GM23248 (cell line): ENCODE data around the gene KRTAP16-1. TPM values are rescaled to one million over a fixed set of nuclear protein-coding genes. Genes with fewer than 3 reads are reported as not detected.
"Not testable (repeated sequence)": the region's sequence is repeated elsewhere in the genome, so short reads cannot be mapped to it uniquely, and the experiment has no call there.

Experiments
- DNase-seq: peaks from one replicate; pipeline ENCODE4 v3.0.0-alpha.2; 2015
- H2AFZ ChIP-seq: fragments of 200-600 bp; sonication (generic); 2 replicates; pipeline ENCODE4 v1.6.1; 2016; ENCODE audit warnings: antibody characterized with exemption
- H3F3A ChIP-seq: fragments of 200-600 bp; sonication (generic); 2 replicates; pipeline ENCODE4 v1.6.1; 2016; ENCODE audit warnings: mild to moderate bottlenecking, antibody characterized with exemption, mixed run types; ENCODE audit not compliant: insufficient read depth
- H3K27ac ChIP-seq: fragments of 200-600 bp; sonication (generic); 2 replicates; pipeline ENCODE4 v1.5.1; 2016; ENCODE audit warnings: mild to moderate bottlenecking
- H3K27me3 ChIP-seq: fragments of 200-600 bp; sonication (generic); replicated peaks from 2 replicates; pipeline ENCODE4 v1.6.1; 2016; ENCODE audit warnings: mild to moderate bottlenecking; ENCODE audit not compliant: insufficient read depth
- H3K36me3 ChIP-seq: fragments of 200-600 bp; sonication (generic); 2 replicates; pipeline ENCODE4 v1.6.1; 2016; ENCODE audit warnings: low read depth, mild to moderate bottlenecking
- H3K4me1 ChIP-seq: fragments of 200-600 bp; sonication (generic); 2 replicates; pipeline ENCODE4 v1.6.1; 2016; ENCODE audit warnings: mild to moderate bottlenecking; ENCODE audit not compliant: insufficient read depth
- H3K4me2 ChIP-seq: fragments of 200-600 bp; sonication (generic); one replicate; pipeline ENCODE4 v1.6.1; 2016; ENCODE audit warnings: mild to moderate bottlenecking; ENCODE audit not compliant: unreplicated experiment
- H3K4me3 ChIP-seq: fragments of 200-600 bp; sonication (generic); 2 replicates; pipeline ENCODE4 v1.5.1; 2016; ENCODE audit warnings: mild to moderate bottlenecking
- H3K79me2 ChIP-seq: fragments of 200-600 bp; sonication (generic); 2 replicates; pipeline ENCODE4 v1.6.1; 2016; ENCODE audit warnings: mild to moderate bottlenecking; ENCODE audit not compliant: insufficient read depth
- H3K9ac ChIP-seq: fragments of 200-600 bp; sonication (generic); 2 replicates; pipeline ENCODE4 v1.6.1; 2016; ENCODE audit warnings: mild to moderate bottlenecking
- H3K9me2 ChIP-seq: fragments of 200-600 bp; sonication (generic); 2 replicates; pipeline ENCODE4 v1.6.1; 2016; ENCODE audit warnings: mixed run types, mild to moderate bottlenecking, moderate library complexity; ENCODE audit not compliant: insufficient read depth
- H3K9me3 ChIP-seq: fragments of 200-600 bp; sonication (generic); one replicate; pipeline ENCODE4 v1.6.1; 2017; ENCODE audit warnings: low read depth
- H4K20me1 ChIP-seq: fragments of 200-600 bp; sonication (generic); 2 replicates; pipeline ENCODE4 v1.6.0; 2016; ENCODE audit not compliant: insufficient read depth
- EZH2 ChIP-seq: fragments of 200-600 bp; sonication (generic); IDR thresholded peaks from 2 replicates; pipeline ENCODE4 v1.6.1; 2018; ENCODE audit warnings: antibody characterized with exemption, mild to moderate bottlenecking; ENCODE audit not compliant: insufficient read depth, poor library complexity, severe bottlenecking
- EZH2phosphoT487 ChIP-seq: fragments of 200-600 bp; sonication (generic); IDR thresholded peaks from 2 replicates; pipeline ENCODE4 v1.6.1; 2018; ENCODE audit warnings: antibody characterized with exemption, moderate library complexity, mild to moderate bottlenecking, low read depth; ENCODE audit not compliant: insufficient read depth
- WGBS, 2 experiments: methylation state at CpG; one replicate each; pipeline ENCODE4 v1.1.6; 2015 to 2017; ENCODE audit warnings: low lambda C conversion rate in 2 of 2, low coverage in 1 of 2; ENCODE audit errors: missing lambda C conversion rate in 2 of 2; 5-methylcytosine and 5-hydroxymethylcytosine counted together
- in situ Hi-C: fragments of 300-500 bp; cut with MboI; formaldehyde crosslinking; loops from 2 replicates; pipeline ENCODE4 v1.15.0; 2020
- polyA plus RNA-seq: library from polyadenylated mRNA; unstranded; fragments of >200 nt; fragmentation: Nextera tagmentation; extraction: Ambion mirVana; gene quantifications from 2 replicates; pipeline ENCODE4 v1.2.1, GENCODE V29; 2016
- total RNA-seq: library from RNA; depleted of rRNA; stranded (reverse); fragments of >200 nt; shearing (Covaris generic); gene quantifications from 2 replicates; pipeline ENCODE4 v1.2.3, GENCODE V29; 2014

Gene KRTAP16-1
- total and polyA plus RNA-seq, 2 experiments from 2014 or later, result not detected

DNA sequence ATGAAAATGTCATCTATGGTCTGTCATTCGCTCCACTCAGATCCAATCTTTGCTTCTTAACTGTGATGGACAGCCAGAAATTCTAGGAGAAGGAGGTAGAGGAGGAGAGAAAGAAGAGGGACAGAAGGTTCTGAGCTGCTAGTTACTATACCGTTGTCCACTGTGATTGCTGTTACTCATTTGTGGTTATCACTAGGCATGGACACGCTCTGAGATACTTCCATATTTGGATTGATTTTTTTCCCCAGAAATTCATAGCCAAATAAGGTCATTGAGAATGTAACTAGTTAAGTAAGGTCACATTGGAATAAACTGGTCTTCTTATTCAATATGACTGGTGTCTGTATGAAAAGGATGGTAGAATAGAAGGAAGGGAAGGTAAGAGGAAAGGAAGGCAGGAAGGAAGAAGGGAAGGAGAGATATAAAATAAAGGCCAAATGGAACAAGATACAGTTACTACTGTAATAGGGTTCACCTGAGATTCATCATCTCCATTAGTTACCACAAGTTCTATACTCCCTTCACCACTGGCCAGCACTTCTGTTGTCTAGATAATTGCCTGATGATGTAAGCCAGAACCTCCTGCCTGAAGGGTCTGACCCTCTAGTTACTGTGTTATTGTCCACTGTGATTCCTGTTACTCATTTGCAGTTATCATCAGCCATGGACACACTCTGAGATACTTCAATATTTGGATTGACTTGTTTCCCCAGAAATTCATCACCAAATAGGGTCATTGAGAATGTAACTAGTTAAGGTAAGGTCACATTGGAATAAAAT, 30.7 kb downstream of the KRTAP16-1 start:
- 65 to 68% methylated on average over 3 of the region's 3 CpGs for WGBS, 2 experiments
- Histone ChIP-seq H3K9me2 (no peaks in the 10 kb centered on the region), H3K4me2 (no peak overlapping the region), H3K27me3 (no peaks in the 10 kb centered on the region), H3K79me2 (no peaks in the 10 kb centered on the region), H3K9me3 (no peaks in the 10 kb centered on the region), H4K20me1 (no peaks in the 10 kb centered on the region), H3K4me3 (no peak overlapping the region), H2AFZ (no peak overlapping the region), H3K9ac (no peak overlapping the region), H3K27ac (no peak overlapping the region), H3F3A (no peaks in the 10 kb centered on the region), H3K36me3 (no peaks in the 10 kb centered on the region), H3K4me1 (peaks cover under 1% of the 10 kb centered on the region; the same call in 1 of the 2 replicates)
- in situ Hi-C loops, result no loop called here
- TF ChIP-seq EZH2 (no peak), EZH2phosphoT487 (no peak)
- no peak for DNase-seq

DNA sequence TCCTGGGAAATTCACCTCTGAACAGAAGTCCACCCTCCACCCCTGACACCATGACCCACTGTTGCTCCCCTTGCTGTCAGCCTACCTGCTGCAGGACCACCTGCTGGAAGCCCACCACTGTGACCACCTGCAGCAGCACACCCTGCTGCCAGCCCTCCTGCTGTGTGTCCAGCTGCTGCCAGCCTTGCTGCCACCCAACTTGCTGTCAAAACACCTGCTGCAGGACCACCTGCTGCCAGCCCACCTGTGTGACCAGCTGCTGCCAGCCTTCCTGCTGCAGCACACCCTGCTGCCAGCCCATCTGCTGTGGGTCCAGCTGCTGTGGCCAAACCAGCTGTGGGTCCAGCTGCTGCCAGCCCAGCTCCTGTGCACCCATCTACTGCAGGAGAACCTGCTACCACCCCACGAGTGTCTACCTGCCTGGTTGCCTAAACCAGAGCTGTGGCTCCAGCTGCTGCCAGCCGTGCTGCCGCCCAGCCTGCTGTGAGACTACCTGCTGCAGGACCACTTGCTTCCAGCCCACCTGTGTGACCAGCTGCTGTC, 33.4 kb downstream of the KRTAP16-1 start, which contains the start of gene KRTAP9-7:
KRTAP9-7 (plus strand) TSS at position 51 of the 543 bp plus-strand sequence; CDS start at position 51, 0 bp downstream.
- DNase-seq, in situ Hi-C loops, H3K9ac ChIP-seq, H3K4me2 ChIP-seq, H3K4me3 ChIP-seq, H3K27ac ChIP-seq, H3F3A ChIP-seq, H2AFZ ChIP-seq, H3K9me3 ChIP-seq, H3K9me2 ChIP-seq, H3K36me3 ChIP-seq, H4K20me1 ChIP-seq, H3K4me1 ChIP-seq, H3K79me2 ChIP-seq, H3K27me3 ChIP-seq: not testable (repeated sequence)
- WGBS, 2 experiments, result 60 to 86% methylated on average over 3 of the region's 3 CpGs

DNA sequence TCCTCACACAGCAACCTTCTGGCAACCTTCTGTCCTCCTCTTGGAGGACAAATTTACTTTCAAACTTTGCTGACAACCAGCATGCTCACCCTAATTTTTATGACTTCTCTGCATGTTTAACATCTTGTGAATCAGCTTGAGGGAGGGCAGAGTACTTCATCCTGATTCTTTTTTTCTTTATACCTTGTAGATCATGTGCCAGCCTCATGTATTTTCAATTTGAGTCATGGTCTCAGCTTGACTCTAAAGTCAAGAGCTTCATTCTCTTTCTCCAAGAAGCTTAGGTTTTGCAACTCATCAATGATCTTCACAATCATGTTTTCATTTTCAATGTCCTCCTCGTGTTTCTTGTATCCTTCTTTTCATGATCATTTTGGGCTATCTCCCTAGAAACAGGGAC, 37.3 kb downstream of the KRTAP16-1 start:
- Histone ChIP-seq H4K20me1 (no peaks in the 10 kb centered on the region), H3F3A (no peaks in the 10 kb centered on the region), H3K79me2 (no peaks in the 10 kb centered on the region), H3K4me3 (no peak overlapping the region), H3K9me2 (no peaks in the 10 kb centered on the region), H3K4me1 (no peaks in the 10 kb centered on the region), H2AFZ (no peak overlapping the region), H3K9me3 (no peaks in the 10 kb centered on the region), H3K27ac (no peak overlapping the region), H3K9ac (no peak overlapping the region), H3K36me3 (no peaks in the 10 kb centered on the region), H3K27me3 (no peaks in the 10 kb centered on the region), H3K4me2 (no peak overlapping the region)
- no CpG with 5 or more reads among the region's 1 CpG for WGBS, 2 experiments
- no peak for DNase-seq
- in situ Hi-C loops, result no loop called here
- no peak for TF ChIP-seq EZH2
- no peak for TF ChIP-seq EZH2phosphoT487

DNA sequence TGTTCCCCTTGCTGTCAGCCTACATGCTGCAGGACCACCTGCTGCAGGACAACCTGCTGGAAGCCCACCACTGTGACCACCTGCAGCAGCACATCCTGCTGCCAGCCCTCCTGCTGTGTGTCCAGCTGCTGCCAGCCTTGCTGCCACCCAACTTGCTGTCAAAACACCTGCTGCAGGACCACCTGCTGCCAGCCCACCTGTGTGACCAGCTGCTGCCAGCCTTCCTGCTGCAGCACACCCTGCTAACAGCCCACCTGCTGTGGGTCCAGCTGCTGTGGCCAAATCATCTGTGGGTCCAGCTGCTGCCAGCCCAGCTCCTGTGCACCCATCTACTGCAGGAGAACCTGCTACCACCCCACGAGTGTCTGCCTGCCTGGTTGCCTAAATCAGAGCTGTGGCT, 37.8 kb downstream of the KRTAP16-1 start:
- H3K9me3 ChIP-seq, H3K27ac ChIP-seq, H3K9me2 ChIP-seq, H3F3A ChIP-seq, H2AFZ ChIP-seq, H3K9ac ChIP-seq, H3K4me1 ChIP-seq, H3K27me3 ChIP-seq, H4K20me1 ChIP-seq, in situ Hi-C loops, H3K79me2 ChIP-seq, H3K36me3 ChIP-seq, H3K4me2 ChIP-seq, H3K4me3 ChIP-seq, DNase-seq: not testable (repeated sequence)
- WGBS, 2 experiments, result no CpG with 5 or more reads among the region's 1 CpG
